ENCODE results near the gene TSN. TPM values are rescaled to one million over a fixed set of nuclear protein-coding genes. Genes with fewer than 3 reads are reported as not detected.

The TSN gene
- total RNA-seq, 4 donors from 2014 or later = 54.3 to 93.8 (median 82.1) TPM

- Histone ChIP-seq H3K4me3 (no peak overlapping the region), H3K27ac (no peak overlapping the region), H3K27me3 (no peaks in the 10 kb centered on the region), H3K9me3 (no peaks in the 10 kb centered on the region), H3K36me3 (no peaks in the 10 kb centered on the region), H3K4me1 (no peaks in the 10 kb centered on the region)
- no peak for TF ChIP-seq POLR2A (IDR thresholded peaks at IDR 0.05)
- no peak for TF ChIP-seq CTCF (IDR thresholded peaks at IDR 0.05)
- DNase-seq = no peak
- intact Hi-C loops (cut with DNase I; ENCODE audit: low total_unique reads) = no loop called here
These were observed 38.8 kb downstream of the TSN start for GRCh38 chr2:121794233-121794632.

GRCh38 chr2:121796239-121796638 lies 40.8 kb downstream of the TSN start:
- TF ChIP-seq POLR2A (IDR thresholded peaks at IDR 0.05) (no peak), CTCF (IDR thresholded peaks at IDR 0.05) (no peak)
- H3K4me3 ChIP-seq = no peak overlapping the region
- H3K27ac ChIP-seq = no peak overlapping the region

GRCh38 chr2:121798617-121799016 lies 43.2 kb downstream of the TSN start:
- H3K36me3 ChIP-seq = no peaks in the 10 kb centered on the region
- TF ChIP-seq CTCF (IDR thresholded peaks at IDR 0.05) (no peak), POLR2A (IDR thresholded peaks at IDR 0.05) (no peak)
- intact Hi-C loops (cut with DNase I; ENCODE audit: low total_unique reads) = no loop called here
- no peak overlapping the region for H3K27ac ChIP-seq
- no peak overlapping the region for H3K4me3 ChIP-seq
- no peaks in the 10 kb centered on the region for H3K4me1 ChIP-seq
- no peaks in the 10 kb centered on the region for H3K27me3 ChIP-seq
- DNase-seq = no peak
- no peaks in the 10 kb centered on the region for H3K9me3 ChIP-seq

More at GRCh38 chr2:121796239-121796638, 40.8 kb downstream of the TSN start:
- no peaks in the 10 kb centered on the region for H3K36me3 ChIP-seq
- no peaks in the 10 kb centered on the region for H3K4me1 ChIP-seq
- no peaks in the 10 kb centered on the region for H3K9me3 ChIP-seq
- intact Hi-C loops (cut with DNase I; ENCODE audit: low total_unique reads) = no loop called here
- H3K27me3 ChIP-seq = no peaks in the 10 kb centered on the region
- no peak for DNase-seq

GRCh38 chr2:121801916-121802315 lies 46.5 kb downstream of the TSN start:
- no peak for TF ChIP-seq CTCF (IDR thresholded peaks at IDR 0.05)
- TF ChIP-seq POLR2A (IDR thresholded peaks at IDR 0.05) = no peak
- H3K27ac ChIP-seq = no peak overlapping the region
- H3K4me3 ChIP-seq = no peak overlapping the region
- H3K9me3 ChIP-seq = no peaks in the 10 kb centered on the region
- no peak for DNase-seq
- intact Hi-C loops (cut with DNase I; ENCODE audit: low total_unique reads) = no loop called here
- H3K4me1 ChIP-seq = no peaks in the 10 kb centered on the region
- no peaks in the 10 kb centered on the region for H3K27me3 ChIP-seq
- H3K36me3 ChIP-seq = no peaks in the 10 kb centered on the region

- Histone ChIP-seq H3K27ac (no peak overlapping the region), H3K27me3 (no peaks in the 10 kb centered on the region), H3K4me1 (no peaks in the 10 kb centered on the region), H3K4me3 (no peak overlapping the region), H3K9me3 (no peaks in the 10 kb centered on the region), H3K36me3 (no peaks in the 10 kb centered on the region)
- no peak for TF ChIP-seq POLR2A (IDR thresholded peaks at IDR 0.05)
- intact Hi-C loops (cut with DNase I; ENCODE audit: low total_unique reads) = no loop called here
- DNase-seq = no peak
These were observed 48.1 kb downstream of the TSN start for GRCh38 chr2:121803503-121803902.

- Histone ChIP-seq H3K27me3 (no peaks in the 10 kb centered on the region), H3K9me3 (no peaks in the 10 kb centered on the region), H3K36me3 (no peaks in the 10 kb centered on the region), H3K4me3 (no peak overlapping the region), H3K27ac (no peak overlapping the region), H3K4me1 (no peaks in the 10 kb centered on the region)
- DNase-seq = no peak
- no peak for TF ChIP-seq CTCF (IDR thresholded peaks at IDR 0.05)
- no peak for TF ChIP-seq POLR2A (IDR thresholded peaks at IDR 0.05)
- intact Hi-C loops (cut with DNase I; ENCODE audit: low total_unique reads) = no loop called here
These were observed 48.9 kb downstream of the TSN start for GRCh38 chr2:121804340-121804739.

All from uterus (tissue), 4 donors.